ENCODE data around the gene MAGEA10. TPM values are rescaled to one million over a fixed set of nuclear protein-coding genes. Genes with fewer than 3 reads are reported as not detected.

MAGEA10 gene
- total RNA-seq, 1 experiment from 2014 or later, result not detected

Other genes starting within 250 kb of the MAGEA10 start
- gene MAGEA4, start 225.7 kb downstream of the MAGEA10 start, total RNA-seq (2014; rRNA removed; shearing (Covaris generic)), result not detected in 2 replicates
- 36.9 and 54.4 TPM in 2 replicates for gene GABRE, start 163.9 kb downstream of the MAGEA10 start, total RNA-seq (2014; rRNA removed; shearing (Covaris generic))